ENCODE data around the gene TENT5C. TPM values are rescaled to one million over a fixed set of nuclear protein-coding genes. Genes with fewer than 3 reads are reported as not detected.

TENT5C gene
- total and polyA plus RNA-seq, 9 of the 15 experiments (the other 6 are each of a cell fraction or from before 2014, with no cell fraction given) = 1.8 to 7.7 (median 4.0) TPM

- no peak for TF ChIP-seq RERE (CRISPR knock-in tag; IDR thresholded peaks at IDR 0.05; ENCODE audit: borderline replicate concordance)
- TF ChIP-seq KAT2B (IDR thresholded peaks at IDR 0.05; ENCODE audit: low read depth, low read length) = no peak
- TF ChIP-seq TAF1 (IDR thresholded peaks at IDR 0.05; ENCODE audit: control insufficient read depth, extremely low read depth, insufficient read depth, low read length, severe bottlenecking) = peak; percentile 48
- no peak for TF ChIP-seq USF1 (CRISPR knock-in tag; IDR thresholded peaks at IDR 0.05)
- no peak for TF ChIP-seq AFF1 (IDR thresholded peaks at IDR 0.05; ENCODE audit: low read depth in 1 of 2, partially characterized antibody in 2 of 2)
- no peak for TF ChIP-seq ZNF431 (CRISPR knock-in tag; IDR thresholded peaks at IDR 0.05)
Measured at GRCh38 chr1:117613249-117613968, 7.6 kb downstream of the TENT5C start (continued).

Data from K562 (cell line).